ENCODE measurements around the gene ZNF564. TPM values are rescaled to one million over a fixed set of nuclear protein-coding genes. Genes with fewer than 3 reads are reported as not detected.
A peak's percentile ranks its signal among the peaks of the same experiment; 100 is the strongest.

The ZNF564 gene
- polyA plus RNA-seq, 3 donors, result 1.0 to 8.4 (median 8.4) TPM

- TF ChIP-seq CTCF (IDR thresholded peaks at IDR 0.05), result no peak
- Histone ChIP-seq H3K4me1 (ENCODE audit: control insufficient read depth in 1 of 2, insufficient read depth in 2 of 2, low read length in 2 of 2) (no peaks in the 10 kb centered on the region), H2AFZ (ENCODE audit: insufficient read depth, low read depth, low read length, poor library complexity, severe bottlenecking) (no peak overlapping the region), H3K36me3 (replicated peaks in 1 of 2; ENCODE audit: control insufficient read depth in 1 of 2, insufficient read depth in 2 of 2, low read length in 2 of 2) (no peaks in the 10 kb centered on the region), H3K4me2 (replicated peaks; ENCODE audit: extremely low read depth, low read length, poor library complexity, severe bottlenecking) (no peak overlapping the region), H3K27me3 (ENCODE audit: control insufficient read depth in 2 of 2, insufficient read depth in 2 of 2, low read length in 2 of 2) (peaks cover 0 to 3% of the 10 kb centered on the region in 2 donors), H3K79me2 (ENCODE audit: insufficient read depth, low read length) (no peaks in the 10 kb centered on the region), H3K9ac (ENCODE audit: insufficient read depth, low read length, poor library complexity, severe bottlenecking) (no peak overlapping the region), H3K4me3 (replicated peaks in 1 of 3; ENCODE audit: low read depth in 2 of 3, low read length in 3 of 3) (no peak overlapping the region), H3K27ac (ENCODE audit: low read depth in 1 of 2, low read length in 2 of 2) (no peak overlapping the region), H4K20me1 (ENCODE audit: insufficient read depth, low read length) (no peaks in the 10 kb centered on the region), H3K9me3 (replicated peaks in 1 of 2; ENCODE audit: control insufficient read depth in 1 of 2, insufficient read depth in 1 of 2, low read length in 2 of 2) (peaks cover 85 to 86% of the 10 kb centered on the region in 2 donors)
- intact Hi-C loops (cut with micrococcal nuclease), result no loop called here
- WGBS (ENCODE audit: insufficient coverage), result 17% methylated on average over 34 of the region's 35 CpGs
- Mint-ChIP-seq H3K9me3 (peaks cover 56 to 97% (median 91%) of the 10 kb centered on the region in 7 donors), H3K4me3 (no peak overlapping the region), H3K27me3 (ENCODE audit: low read depth in 3 of 3) (peaks cover 4 to 15% (median 11%) of the 10 kb centered on the region in 3 donors), H3K27ac (no peak overlapping the region), H3K36me3 (peaks cover 2 to 7% of the 10 kb centered on the region in 2 donors), H3K4me1 (no peaks in the 10 kb centered on the region)
- DNase-seq, result no peak
Measured at GRCh38 chr19:12513531-12514061, 37.7 kb downstream of the ZNF564 start.

DNA sequence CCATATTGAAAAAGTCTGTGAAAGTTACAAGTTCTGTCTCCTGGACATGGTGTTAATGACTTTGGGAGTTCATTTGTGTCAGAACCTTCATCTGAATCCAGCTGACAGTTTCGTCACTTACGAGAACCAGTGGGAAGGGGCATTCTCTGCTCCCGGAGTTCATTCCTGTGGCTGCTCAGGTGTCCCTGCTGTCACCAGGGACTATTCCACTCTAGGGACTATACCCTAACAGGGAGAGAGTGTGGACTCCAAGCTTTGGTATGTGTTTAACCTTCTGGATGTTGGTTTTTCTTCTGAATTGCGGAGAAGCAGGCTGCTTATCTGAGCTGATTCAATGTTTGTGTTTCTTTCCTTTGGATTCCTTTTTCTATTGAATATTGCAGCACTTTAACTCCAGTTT is 54.2 kb downstream of the ZNF564 start:
- no peak overlapping the region for H3K4me2 ChIP-seq (replicated peaks; ENCODE audit: extremely low read depth, low read length, poor library complexity, severe bottlenecking)
- peaks cover 12% of the 10 kb centered on the region for H3K4me1 Mint-ChIP-seq
- no peak for TF ChIP-seq CTCF (IDR thresholded peaks at IDR 0.05)
- H3K79me2 ChIP-seq (ENCODE audit: insufficient read depth, low read length), result no peaks in the 10 kb centered on the region
- peaks cover 10 to 13% of the 10 kb centered on the region in 2 donors for H3K4me1 ChIP-seq (ENCODE audit: control insufficient read depth in 1 of 2, insufficient read depth in 2 of 2, low read length in 2 of 2)
- H3K27me3 ChIP-seq (ENCODE audit: control insufficient read depth in 2 of 2, insufficient read depth in 2 of 2, low read length in 2 of 2), result peaks cover 0 to 3% of the 10 kb centered on the region in 2 donors
- peaks cover 0 to 20% of the 10 kb centered on the region in 2 donors for H3K9me3 ChIP-seq (replicated peaks in 1 of 2; ENCODE audit: control insufficient read depth in 1 of 2, insufficient read depth in 1 of 2, low read length in 2 of 2)
- no peaks in the 10 kb centered on the region for H3K36me3 Mint-ChIP-seq
- H3K4me3 ChIP-seq (replicated peaks in 1 of 3; ENCODE audit: low read depth in 2 of 3, low read length in 3 of 3), result no peak overlapping the region
- H3K27ac ChIP-seq (ENCODE audit: low read depth in 1 of 2, low read length in 2 of 2), result no peak overlapping the region
- no peak overlapping the region for H3K9ac ChIP-seq (ENCODE audit: insufficient read depth, low read length, poor library complexity, severe bottlenecking)
- intact Hi-C loops (cut with micrococcal nuclease), result no loop called here
- no peaks in the 10 kb centered on the region for H3K36me3 ChIP-seq (replicated peaks in 1 of 2; ENCODE audit: control insufficient read depth in 1 of 2, insufficient read depth in 2 of 2, low read length in 2 of 2)
- no peaks in the 10 kb centered on the region for H4K20me1 ChIP-seq (ENCODE audit: insufficient read depth, low read length)
- DNase-seq, result no peak
- no CpG with 5 or more reads among the region's 4 CpGs for WGBS (ENCODE audit: insufficient coverage)
- H2AFZ ChIP-seq (ENCODE audit: insufficient read depth, low read depth, low read length, poor library complexity, severe bottlenecking), result no peak overlapping the region
- H3K27me3 Mint-ChIP-seq (ENCODE audit: low read depth in 3 of 3), result peaks cover 3 to 21% (median 13%) of the 10 kb centered on the region in 3 donors
- H3K27ac Mint-ChIP-seq, result peak overlapping the region in 1 of 7 donors; percentile 53
- H3K4me3 Mint-ChIP-seq, result no peak overlapping the region
- peaks cover 13 to 83% (median 44%) of the 10 kb centered on the region in 7 donors for H3K9me3 Mint-ChIP-seq

Data from CD14-positive monocyte (primary cell).